ENCODE data around the gene TPM4. TPM values are rescaled to one million over a fixed set of nuclear protein-coding genes. Genes with fewer than 3 reads are reported as not detected.
A peak's percentile ranks its signal among the peaks of the same experiment; 100 is the strongest.
"Not testable (repeated sequence)": the region's sequence is repeated elsewhere in the genome, so short reads cannot be mapped to it uniquely, and the experiment has no call there.

Gene TPM4
- total RNA-seq = 235 and 395 TPM in 2 replicates

GRCh38 chr19:16076154-16076957, at the start of gene TPM4:
TSS of gene TPM4 (plus strand) at chr19:16076495. CDS start at chr19:16076566, 71 bp downstream.
- TF ChIP-seq CTCF (IDR thresholded peaks at IDR 0.05; ENCODE audit: insufficient read depth, low read length, severe bottlenecking) = no peak
- no peak for FAIRE-seq
- Histone ChIP-seq H3K36me3 (ENCODE audit: control insufficient read depth, insufficient read depth, low read length) (peaks cover 18% of the 10 kb centered on the region), H3K4me3 (ENCODE audit: low read depth, low read length) (peak within 1 kb of the TSS; percentile 73), H3K27me3 (ENCODE audit: control insufficient read depth, insufficient read depth, low read length) (no peaks in the 10 kb centered on the region)
- DNase-seq (ENCODE audit: low read depth) = peak; percentile 82

GRCh38 chr19:16026756-16027155, 49.5 kb upstream of the TPM4 start:
- no peak for DNase-seq (ENCODE audit: low read depth)
- TF ChIP-seq CTCF (IDR thresholded peaks at IDR 0.05; ENCODE audit: insufficient read depth, low read length, severe bottlenecking) = no peak
- Histone ChIP-seq H3K36me3 (ENCODE audit: control insufficient read depth, insufficient read depth, low read length) (no peaks in the 10 kb centered on the region), H3K27me3 (ENCODE audit: control insufficient read depth, insufficient read depth, low read length) (no peaks in the 10 kb centered on the region), H3K4me3 (ENCODE audit: low read depth, low read length) (no peak overlapping the region)
- no peak for FAIRE-seq

GRCh38 chr19:16027528-16027927, 48.8 kb upstream of the TPM4 start:
- Histone ChIP-seq H3K4me3 (ENCODE audit: low read depth, low read length) (no peak overlapping the region), H3K27me3 (ENCODE audit: control insufficient read depth, insufficient read depth, low read length) (no peaks in the 10 kb centered on the region), H3K36me3 (ENCODE audit: control insufficient read depth, insufficient read depth, low read length) (no peaks in the 10 kb centered on the region)
- no peak for DNase-seq (ENCODE audit: low read depth)
- FAIRE-seq = no peak
- TF ChIP-seq CTCF (IDR thresholded peaks at IDR 0.05; ENCODE audit: insufficient read depth, low read length, severe bottlenecking) = no peak

GRCh38 chr19:16030155-16030554, 46.1 kb upstream of the TPM4 start:
- H3K4me3 ChIP-seq (ENCODE audit: low read depth, low read length); H3K36me3 ChIP-seq (ENCODE audit: control insufficient read depth, insufficient read depth, low read length); H3K27me3 ChIP-seq (ENCODE audit: control insufficient read depth, insufficient read depth, low read length); FAIRE-seq; DNase-seq (ENCODE audit: low read depth): not testable (repeated sequence)

- no peak overlapping the region for H3K4me3 ChIP-seq (ENCODE audit: low read depth, low read length)
- FAIRE-seq (no peak), DNase-seq (ENCODE audit: low read depth) (no peak)
- TF ChIP-seq CTCF (IDR thresholded peaks at IDR 0.05; ENCODE audit: insufficient read depth, low read length, severe bottlenecking) = no peak
- no peaks in the 10 kb centered on the region for H3K27me3 ChIP-seq (ENCODE audit: control insufficient read depth, insufficient read depth, low read length)
- no peaks in the 10 kb centered on the region for H3K36me3 ChIP-seq (ENCODE audit: control insufficient read depth, insufficient read depth, low read length)
These were observed 45.1 kb upstream of the TPM4 start for GRCh38 chr19:16030964-16031871.

GRCh38 chr19:16031872-16032200, 44.5 kb upstream of the TPM4 start:
- no peak for TF ChIP-seq CTCF (IDR thresholded peaks at IDR 0.05; ENCODE audit: insufficient read depth, low read length, severe bottlenecking)
- Histone ChIP-seq H3K4me3 (ENCODE audit: low read depth, low read length) (no peak overlapping the region), H3K36me3 (ENCODE audit: control insufficient read depth, insufficient read depth, low read length) (no peaks in the 10 kb centered on the region), H3K27me3 (ENCODE audit: control insufficient read depth, insufficient read depth, low read length) (no peaks in the 10 kb centered on the region)
- no peak for DNase-seq (ENCODE audit: low read depth)
- no peak for FAIRE-seq
